GM13977 (cell line): ENCODE measurements around the gene GRIN3B.

ENCODE experiments used
- DNase-seq: peaks from one replicate; pipeline ENCODE4 v3.0.0; 2012; ENCODE audit warnings: low spot score
- in situ Hi-C: fragments of 300-500 bp; cut with MboI; formaldehyde crosslinking; loops from one replicate; pipeline ENCODE4 v1.12.0; 2022; ENCODE audit warnings: low sequenced_read_pairs, low pct_unique_long_range_greater_than_20kb, mixed read lengths, inconsistent platforms; ENCODE audit not compliant: unreplicated experiment
- TF ChIP-seq, protein P1 (sequence below): IDR thresholded peaks from 2 replicates; pipeline ENCODE4 v1.5.1; 2012; ENCODE audit warnings: mild to moderate bottlenecking, control low read depth; ENCODE audit not compliant: insufficient read depth; ENCODE audit errors: extremely low read depth, missing control alignments

Gene GRIN3B, protein sequence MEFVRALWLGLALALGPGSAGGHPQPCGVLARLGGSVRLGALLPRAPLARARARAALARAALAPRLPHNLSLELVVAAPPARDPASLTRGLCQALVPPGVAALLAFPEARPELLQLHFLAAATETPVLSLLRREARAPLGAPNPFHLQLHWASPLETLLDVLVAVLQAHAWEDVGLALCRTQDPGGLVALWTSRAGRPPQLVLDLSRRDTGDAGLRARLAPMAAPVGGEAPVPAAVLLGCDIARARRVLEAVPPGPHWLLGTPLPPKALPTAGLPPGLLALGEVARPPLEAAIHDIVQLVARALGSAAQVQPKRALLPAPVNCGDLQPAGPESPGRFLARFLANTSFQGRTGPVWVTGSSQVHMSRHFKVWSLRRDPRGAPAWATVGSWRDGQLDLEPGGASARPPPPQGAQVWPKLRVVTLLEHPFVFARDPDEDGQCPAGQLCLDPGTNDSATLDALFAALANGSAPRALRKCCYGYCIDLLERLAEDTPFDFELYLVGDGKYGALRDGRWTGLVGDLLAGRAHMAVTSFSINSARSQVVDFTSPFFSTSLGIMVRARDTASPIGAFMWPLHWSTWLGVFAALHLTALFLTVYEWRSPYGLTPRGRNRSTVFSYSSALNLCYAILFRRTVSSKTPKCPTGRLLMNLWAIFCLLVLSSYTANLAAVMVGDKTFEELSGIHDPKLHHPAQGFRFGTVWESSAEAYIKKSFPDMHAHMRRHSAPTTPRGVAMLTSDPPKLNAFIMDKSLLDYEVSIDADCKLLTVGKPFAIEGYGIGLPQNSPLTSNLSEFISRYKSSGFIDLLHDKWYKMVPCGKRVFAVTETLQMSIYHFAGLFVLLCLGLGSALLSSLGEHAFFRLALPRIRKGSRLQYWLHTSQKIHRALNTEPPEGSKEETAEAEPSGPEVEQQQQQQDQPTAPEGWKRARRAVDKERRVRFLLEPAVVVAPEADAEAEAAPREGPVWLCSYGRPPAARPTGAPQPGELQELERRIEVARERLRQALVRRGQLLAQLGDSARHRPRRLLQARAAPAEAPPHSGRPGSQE

GRCh38 chr19:1000095-1000494 lies at the start of gene GRIN3B:
Gene GRIN3B, plus strand, starts transcription at chr19:1000419. Its CDS starts 19 bp downstream, at chr19:1000438.
- in situ Hi-C loops: no loop called here
- TF ChIP-seq, protein P1, sequence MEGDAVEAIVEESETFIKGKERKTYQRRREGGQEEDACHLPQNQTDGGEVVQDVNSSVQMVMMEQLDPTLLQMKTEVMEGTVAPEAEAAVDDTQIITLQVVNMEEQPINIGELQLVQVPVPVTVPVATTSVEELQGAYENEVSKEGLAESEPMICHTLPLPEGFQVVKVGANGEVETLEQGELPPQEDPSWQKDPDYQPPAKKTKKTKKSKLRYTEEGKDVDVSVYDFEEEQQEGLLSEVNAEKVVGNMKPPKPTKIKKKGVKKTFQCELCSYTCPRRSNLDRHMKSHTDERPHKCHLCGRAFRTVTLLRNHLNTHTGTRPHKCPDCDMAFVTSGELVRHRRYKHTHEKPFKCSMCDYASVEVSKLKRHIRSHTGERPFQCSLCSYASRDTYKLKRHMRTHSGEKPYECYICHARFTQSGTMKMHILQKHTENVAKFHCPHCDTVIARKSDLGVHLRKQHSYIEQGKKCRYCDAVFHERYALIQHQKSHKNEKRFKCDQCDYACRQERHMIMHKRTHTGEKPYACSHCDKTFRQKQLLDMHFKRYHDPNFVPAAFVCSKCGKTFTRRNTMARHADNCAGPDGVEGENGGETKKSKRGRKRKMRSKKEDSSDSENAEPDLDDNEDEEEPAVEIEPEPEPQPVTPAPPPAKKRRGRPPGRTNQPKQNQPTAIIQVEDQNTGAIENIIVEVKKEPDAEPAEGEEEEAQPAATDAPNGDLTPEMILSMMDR: peak; percentile 62
- DNase-seq: peak; percentile 87

GRCh38 chr19:952049-952679 lies 48.1 kb upstream of the GRIN3B start:
- TF ChIP-seq, protein P1: no peak
- DNase-seq: no peak
- in situ Hi-C loops: no loop called here

DNA sequence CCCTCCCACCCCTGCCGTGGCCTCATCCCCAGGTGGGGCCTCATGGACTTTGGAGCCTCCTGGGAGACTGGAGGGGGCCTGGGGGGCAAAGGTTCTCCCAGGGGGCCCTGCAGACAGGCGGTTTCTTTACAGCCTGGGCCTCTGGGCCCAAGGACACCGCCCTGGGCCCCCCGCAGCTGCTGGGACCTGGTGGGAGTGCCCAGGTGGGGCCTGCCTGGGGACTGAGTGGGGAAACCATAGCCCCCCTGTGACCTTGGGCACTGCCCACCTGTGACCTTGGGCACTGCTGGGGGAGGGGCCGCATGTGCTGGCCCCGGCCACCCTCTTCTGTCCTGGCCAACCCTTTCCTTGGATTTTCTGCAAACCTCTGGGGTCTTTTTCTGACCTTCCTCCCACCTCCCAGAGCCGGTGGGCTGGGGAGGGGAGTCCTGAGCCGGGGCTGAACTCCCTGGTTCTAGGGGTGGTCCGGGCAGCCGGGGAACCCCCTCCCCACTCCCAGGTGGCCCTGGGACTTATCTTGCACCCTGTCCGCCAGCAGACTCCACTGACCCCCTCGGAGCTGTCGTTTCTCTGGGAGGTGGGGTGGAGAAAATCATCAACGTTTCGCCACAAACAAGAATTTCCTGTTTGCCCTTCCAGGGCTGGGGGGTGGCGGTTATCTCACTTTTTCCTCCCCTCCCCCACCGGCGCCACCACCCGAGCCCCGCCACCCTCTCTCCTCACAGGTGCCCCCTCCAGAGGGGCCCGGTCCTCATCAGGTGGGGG lies 47.4 kb upstream of the GRIN3B start:
- in situ Hi-C loops: no loop called here
- TF ChIP-seq, protein P1: no peak
- DNase-seq: no peak

DNA sequence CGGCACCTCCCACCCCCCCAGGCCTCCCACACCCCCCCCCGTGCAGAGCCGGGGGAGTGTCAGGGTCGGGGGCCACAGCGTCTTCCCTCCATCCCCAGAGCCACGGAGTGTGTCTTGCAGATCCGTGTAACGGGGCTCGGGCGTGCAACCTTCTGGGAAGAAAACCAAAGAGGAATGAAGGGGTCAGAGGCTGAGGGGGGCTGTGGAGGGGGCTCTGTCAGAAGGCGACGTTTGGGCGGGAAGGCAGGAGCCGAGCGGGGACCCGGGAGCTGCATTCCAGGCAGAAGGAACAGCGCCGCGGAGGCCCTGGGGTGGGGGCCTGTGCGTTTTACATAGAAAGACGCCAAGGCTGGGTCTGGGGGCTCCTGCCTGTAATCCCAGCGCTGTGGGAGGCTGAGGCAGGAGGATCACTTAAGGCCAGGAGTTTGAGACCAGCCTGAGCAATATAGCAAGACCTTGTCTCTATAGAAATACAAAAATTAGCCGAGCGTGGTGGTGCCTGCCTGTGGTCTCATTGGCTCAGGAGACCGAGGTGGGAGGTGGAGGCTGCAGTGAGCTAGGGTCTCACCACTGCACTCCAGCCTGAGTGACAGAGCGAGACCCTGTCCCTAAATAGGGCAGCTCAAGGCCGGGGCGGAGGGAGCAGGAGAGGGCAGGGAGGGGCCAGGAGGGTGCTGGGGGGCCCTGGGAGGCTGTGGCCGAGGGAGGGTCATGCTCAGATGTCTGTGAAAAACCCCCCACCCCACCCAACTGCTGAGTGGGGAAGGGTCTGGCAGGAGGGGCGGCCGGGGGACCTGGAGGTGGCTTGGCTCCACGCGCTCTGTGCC lies 46.6 kb upstream of the GRIN3B start:
- no peak for DNase-seq
- in situ Hi-C loops: no loop called here
- TF ChIP-seq, protein P1: no peak

GRCh38 chr19:954272-954671 lies 45.9 kb upstream of the GRIN3B start:
- no peak for DNase-seq
- in situ Hi-C loops: no loop called here
- TF ChIP-seq, protein P1: no peak
